ENCODE results near the gene GLIPR2. TPM values are rescaled to one million over a fixed set of nuclear protein-coding genes. Genes with fewer than 3 reads are reported as not detected.

Gene GLIPR2
- total and polyA plus RNA-seq, 2 experiments from 2014 or later, result 5.1 to 5.7 TPM

- TF ChIP-seq ETS1 (IDR thresholded peaks at IDR 0.05), result no peak
- TF ChIP-seq CTCF (conservative IDR thresholded peaks at IDR 0.05; ENCODE audit: low read depth in 2 of 2), result no peak
Observed at GRCh38 chr9:36128349-36128748, 8.2 kb upstream of the GLIPR2 start (continued).

- DNase-seq (ENCODE audit: low spot score), result no peak
- no peaks in the 10 kb centered on the region; the same call in 1 of the 2 replicates for H4K20me1 ChIP-seq (replicated peaks; ENCODE audit: insufficient read depth)
- Mint-ChIP-seq H3K4me1 (peaks cover 8% of the 10 kb centered on the region; the same call in 2 of the 3 replicates), H3K27me3 (ENCODE audit: insufficient read depth, low read depth, poor library complexity) (peaks cover 20% of the 10 kb centered on the region), H3K9me3 (no peaks in the 10 kb centered on the region), H3K36me3 (ENCODE audit: low read depth) (no peaks in the 10 kb centered on the region), H3K27ac (no peak overlapping the region), H3K4me3 (no peak overlapping the region)
- no peak overlapping the region for H2AFZ ChIP-seq
- no peak overlapping the region for H3K4me2 ChIP-seq
- peaks cover 8% of the 10 kb centered on the region for H3K4me1 ChIP-seq (ENCODE audit: insufficient read depth)
- no peaks in the 10 kb centered on the region for H3F3A ChIP-seq (replicated peaks; ENCODE audit: low read depth)
- H3K36me3 ChIP-seq (ENCODE audit: insufficient read depth), result no peaks in the 10 kb centered on the region
- H3K9me2 ChIP-seq (ENCODE audit: insufficient read depth), result no peaks in the 10 kb centered on the region
- H3K27me3 ChIP-seq (ENCODE audit: insufficient read depth), result peaks cover 30% of the 10 kb centered on the region
- no peak for ATAC-seq
- no peak overlapping the region for H3K27ac ChIP-seq (ENCODE audit: low read depth)
- H3K79me2 ChIP-seq (replicated peaks; ENCODE audit: insufficient read depth), result no peaks in the 10 kb centered on the region
- no peak overlapping the region for H3K4me3 ChIP-seq
- TF ChIP-seq JUNB (IDR thresholded peaks at IDR 0.05; ENCODE audit: unreplicated experiment), result no peak
- no peak for TF ChIP-seq ZNF114 (CRISPR knock-in tag; IDR thresholded peaks at IDR 0.05)
- TF ChIP-seq CTCF (conservative IDR thresholded peaks at IDR 0.05; ENCODE audit: low read depth in 2 of 2), result no peak
- TF ChIP-seq ZNF462 (CRISPR knock-in tag; IDR thresholded peaks at IDR 0.05), result no peak
- no peak for TF ChIP-seq EZH2phosphoT487 (IDR thresholded peaks at IDR 0.05; ENCODE audit: unreplicated experiment)
- TF ChIP-seq STAT1 (IDR thresholded peaks at IDR 0.05; ENCODE audit: unreplicated experiment), result no peak
- no peak for TF ChIP-seq ZNF331 (CRISPR knock-in tag; IDR thresholded peaks at IDR 0.05; ENCODE audit: low read depth)
- no peak for TF ChIP-seq REST (IDR thresholded peaks at IDR 0.05; ENCODE audit: unreplicated experiment)
- TF ChIP-seq CREB1 (CRISPR knock-in tag; IDR thresholded peaks at IDR 0.05; ENCODE audit: low read depth), result no peak
Observed at GRCh38 chr9:36129139-36129538, 7.4 kb upstream of the GLIPR2 start.

Measured in GM23338 (cell line).